ENCODE data around the gene SLC4A1AP.
A peak's percentile ranks its signal among the peaks of the same experiment; 100 is the strongest.

SLC4A1AP gene

GRCh38 chr2:27716301-27717069, 52.8 kb downstream of the SLC4A1AP start:
- Histone ChIP-seq H3K4me3 (replicated peaks; ENCODE audit: insufficient read depth, low read length) (no peak overlapping the region), H3K27ac (replicated peaks) (no peak overlapping the region), H3K27me3 (ENCODE audit: insufficient read depth, poor library complexity, severe bottlenecking) (peaks cover 8% of the 10 kb centered on the region)
- no peak for DNase-seq (ENCODE audit: low read depth in 1 of 2, low spot score in 1 of 2)
- TF ChIP-seq REST (IDR thresholded peaks at IDR 0.05; ENCODE audit: insufficient replicate concordance, low read depth) = no peak
- no peak for TF ChIP-seq GABPA (IDR thresholded peaks at IDR 0.05; ENCODE audit: low read depth)
- no peak for TF ChIP-seq POLR2AphosphoS5 (IDR thresholded peaks at IDR 0.05; ENCODE audit: low read depth)
- no peak for TF ChIP-seq CTCF (IDR thresholded peaks at IDR 0.05; ENCODE audit: insufficient read depth, low read length)
- no peak for TF ChIP-seq SPI1 (IDR thresholded peaks at IDR 0.05; ENCODE audit: borderline replicate concordance, low read depth)

- TF ChIP-seq CTCF (IDR thresholded peaks at IDR 0.05; ENCODE audit: insufficient read depth, low read length) = no peak
- TF ChIP-seq GABPA (IDR thresholded peaks at IDR 0.05; ENCODE audit: low read depth) = no peak
- no peak for TF ChIP-seq POLR2AphosphoS5 (IDR thresholded peaks at IDR 0.05; ENCODE audit: low read depth)
- TF ChIP-seq REST (IDR thresholded peaks at IDR 0.05; ENCODE audit: insufficient replicate concordance, low read depth) = no peak
- no peak for TF ChIP-seq SPI1 (IDR thresholded peaks at IDR 0.05; ENCODE audit: borderline replicate concordance, low read depth)
- DNase-seq (ENCODE audit: low read depth in 1 of 2, low spot score in 1 of 2) = no peak
- no peak overlapping the region for H3K4me3 ChIP-seq (replicated peaks; ENCODE audit: insufficient read depth, low read length)
- no peak overlapping the region for H3K27ac ChIP-seq (replicated peaks)
- H3K27me3 ChIP-seq (ENCODE audit: insufficient read depth, poor library complexity, severe bottlenecking) = peaks cover 8% of the 10 kb centered on the region
These were observed 53.5 kb downstream of the SLC4A1AP start for GRCh38 chr2:27717070-27717795.

- TF ChIP-seq POLR2AphosphoS5 (IDR thresholded peaks at IDR 0.05; ENCODE audit: low read depth) (no peak), CTCF (IDR thresholded peaks at IDR 0.05; ENCODE audit: insufficient read depth, low read length) (no peak), SPI1 (IDR thresholded peaks at IDR 0.05; ENCODE audit: borderline replicate concordance, low read depth) (no peak), GABPA (IDR thresholded peaks at IDR 0.05; ENCODE audit: low read depth) (no peak), REST (IDR thresholded peaks at IDR 0.05; ENCODE audit: insufficient replicate concordance, low read depth) (no peak)
- Histone ChIP-seq H3K4me3 (replicated peaks; ENCODE audit: insufficient read depth, low read length) (no peak overlapping the region), H3K27me3 (ENCODE audit: insufficient read depth, poor library complexity, severe bottlenecking) (peaks cover 5% of the 10 kb centered on the region), H3K27ac (replicated peaks) (no peak overlapping the region)
- DNase-seq (ENCODE audit: low read depth in 1 of 2, low spot score in 1 of 2) = peak in 1 of 2 experiments; percentile 24
These were observed 56.4 kb downstream of the SLC4A1AP start for GRCh38 chr2:27720004-27720551.
